CD4-positive, alpha-beta T cell treated with Interleukin-15 for 4 hours (primary cell): ENCODE measurements around the gene CYP19A1.

Experiments
- DNase-seq: peaks from one replicate; pipeline ENCODE4 v3.0.0-alpha.2; 2020; ENCODE audit warnings: low spot score

The CYP19A1 gene

DNA sequence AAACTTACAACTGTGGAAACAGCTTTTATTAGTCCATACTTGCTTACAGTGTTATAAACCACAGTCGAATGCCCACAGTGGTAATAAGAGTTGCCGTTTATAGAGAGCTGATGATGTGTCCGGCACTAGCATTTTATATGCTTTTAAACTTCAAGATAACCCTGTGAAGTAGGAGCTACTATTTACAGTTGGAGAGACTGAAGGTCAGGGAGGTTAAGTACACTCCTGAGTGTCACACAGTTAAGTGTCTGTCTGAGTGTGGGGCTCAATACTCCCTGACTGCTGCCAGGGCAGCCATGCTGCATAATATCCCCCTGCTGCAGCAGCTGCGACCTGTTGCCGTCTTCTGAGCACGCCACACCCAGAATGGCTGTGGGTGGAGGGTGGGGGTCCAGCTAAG lies 153.8 kb downstream of the CYP19A1 start:
- DNase-seq = no peak

DNA sequence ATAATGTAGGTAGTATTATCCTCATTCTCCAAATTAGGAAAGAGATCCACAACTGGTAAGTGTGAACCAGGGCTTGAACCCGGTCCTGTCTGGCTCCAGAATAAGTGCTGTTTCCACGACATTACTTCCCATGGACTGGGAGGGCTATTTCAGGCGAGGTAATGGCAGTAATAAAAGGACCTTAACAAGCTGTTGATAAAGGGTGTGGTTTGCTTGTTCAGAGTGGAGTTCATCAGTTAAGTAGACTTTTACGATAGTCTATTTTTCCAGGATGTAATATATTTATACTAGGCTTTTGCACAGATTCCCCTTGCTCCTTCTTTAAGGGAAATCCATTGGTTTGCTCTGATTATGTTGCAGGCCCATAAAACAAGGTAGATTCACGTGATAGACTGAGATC lies 155.3 kb downstream of the CYP19A1 start:
- no peak for DNase-seq

DNA sequence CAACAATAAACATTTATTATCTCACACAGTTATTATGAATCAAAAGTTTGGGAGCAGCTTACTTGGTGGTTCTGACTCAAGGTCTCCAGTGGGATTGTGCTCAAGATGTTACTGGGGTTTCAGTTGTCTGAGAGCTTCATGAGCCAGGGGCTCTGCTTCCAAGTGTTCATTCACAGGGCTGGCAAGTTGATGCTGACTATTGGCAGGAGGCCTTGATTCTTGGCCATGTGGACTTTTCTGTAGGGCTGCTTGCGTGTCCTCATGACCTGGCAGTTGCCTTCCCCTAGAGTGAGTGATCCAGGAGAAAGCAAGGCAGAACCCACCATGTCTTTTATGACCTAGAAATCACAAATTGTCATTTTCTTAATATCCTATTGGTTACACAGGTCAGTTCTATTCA lies 156.5 kb downstream of the CYP19A1 start:
- DNase-seq = no peak

DNA sequence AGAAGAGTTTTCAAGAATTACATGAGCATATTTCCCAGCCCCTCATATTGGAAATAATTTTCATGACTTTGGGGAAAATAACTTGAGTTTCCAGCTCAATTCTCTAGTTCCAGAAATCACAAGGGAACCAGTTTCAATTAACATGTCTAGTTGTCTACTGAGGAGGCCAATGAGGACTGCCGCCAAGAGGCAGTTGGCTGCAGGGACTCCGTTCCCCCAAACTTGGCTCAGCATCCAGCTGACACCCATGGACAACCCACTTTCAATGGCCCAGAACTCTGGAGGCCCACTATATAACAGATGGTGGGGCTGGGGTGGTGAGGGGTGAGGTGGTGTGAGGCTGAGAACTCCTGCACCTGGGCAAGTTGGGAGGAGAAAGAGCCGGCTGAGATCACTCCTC lies 157.2 kb downstream of the CYP19A1 start:
- DNase-seq = no peak

DNA sequence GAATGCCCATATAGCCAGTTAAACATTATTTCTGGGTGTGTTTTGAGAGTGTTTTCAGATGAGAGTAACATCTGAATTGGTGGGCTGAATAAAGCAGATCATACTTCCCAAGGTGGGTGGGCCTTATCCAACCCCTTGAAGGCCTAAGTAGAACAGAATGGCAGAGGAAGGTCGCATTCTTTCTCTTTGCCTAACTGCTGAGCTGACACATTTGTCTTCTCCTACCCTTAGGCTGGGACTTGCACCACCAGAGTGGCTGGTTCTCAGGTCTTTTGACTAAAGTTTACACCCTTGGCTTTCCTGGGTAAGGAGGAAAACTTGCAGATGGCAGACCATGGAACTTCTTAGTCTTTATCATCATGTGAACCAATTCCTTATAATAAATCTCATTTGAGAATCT lies 157.9 kb downstream of the CYP19A1 start:
- no peak for DNase-seq

DNA sequence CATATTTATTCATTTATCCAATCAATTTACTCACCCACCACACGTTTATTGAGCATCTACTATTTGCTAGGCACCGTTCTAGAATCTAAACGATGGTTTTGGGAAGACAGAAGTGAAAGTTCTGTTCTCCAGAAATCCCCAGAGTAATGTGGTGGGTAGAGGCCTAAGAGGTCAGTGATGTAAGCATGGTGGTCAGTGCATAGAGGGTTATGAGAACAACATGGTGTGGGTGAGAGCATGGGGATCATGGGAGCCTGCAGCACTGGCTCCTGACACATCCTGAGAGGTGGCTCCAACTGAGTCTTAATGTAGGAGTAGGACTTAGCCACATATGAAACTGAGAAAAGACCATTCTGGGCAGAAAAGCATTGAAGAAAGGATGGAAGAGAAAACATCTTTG lies 158.4 kb downstream of the CYP19A1 start:
- DNase-seq = no peak

DNA sequence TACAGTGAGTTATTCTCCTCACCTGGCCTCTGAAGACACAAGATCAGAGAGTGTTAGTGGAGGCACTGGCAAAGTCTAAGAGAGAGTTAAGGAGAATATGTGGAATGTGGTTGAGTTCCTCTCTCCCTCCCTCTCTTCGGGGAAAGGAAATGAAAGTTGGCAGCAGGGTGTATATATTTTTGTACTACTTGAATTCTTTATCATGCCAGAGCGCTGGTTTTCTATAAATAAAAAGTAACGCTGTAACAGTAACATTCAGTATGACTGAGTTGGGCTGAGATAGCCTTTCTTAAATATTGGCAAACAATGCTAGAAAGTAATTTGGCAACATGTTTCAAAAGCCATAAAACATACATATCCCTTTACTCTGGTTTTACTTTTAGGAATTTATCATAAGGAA lies 166.2 kb downstream of the CYP19A1 start:
- DNase-seq = no peak

DNA sequence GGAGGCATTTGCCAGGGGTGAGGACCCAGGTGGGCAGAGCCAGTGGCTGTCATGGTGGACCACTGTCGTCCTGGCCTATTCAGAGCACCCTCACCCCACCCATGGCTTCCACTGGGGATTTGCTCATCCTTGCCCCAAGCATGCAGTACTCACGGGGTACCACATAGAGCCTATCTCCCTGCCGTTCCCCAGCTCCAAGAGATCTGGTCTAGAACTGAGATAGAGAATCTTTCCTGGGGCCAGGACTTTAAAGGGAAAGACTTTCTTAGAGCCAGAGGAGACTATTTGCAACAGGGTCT lies 166.8 kb downstream of the CYP19A1 start:
- no peak for DNase-seq

DNA sequence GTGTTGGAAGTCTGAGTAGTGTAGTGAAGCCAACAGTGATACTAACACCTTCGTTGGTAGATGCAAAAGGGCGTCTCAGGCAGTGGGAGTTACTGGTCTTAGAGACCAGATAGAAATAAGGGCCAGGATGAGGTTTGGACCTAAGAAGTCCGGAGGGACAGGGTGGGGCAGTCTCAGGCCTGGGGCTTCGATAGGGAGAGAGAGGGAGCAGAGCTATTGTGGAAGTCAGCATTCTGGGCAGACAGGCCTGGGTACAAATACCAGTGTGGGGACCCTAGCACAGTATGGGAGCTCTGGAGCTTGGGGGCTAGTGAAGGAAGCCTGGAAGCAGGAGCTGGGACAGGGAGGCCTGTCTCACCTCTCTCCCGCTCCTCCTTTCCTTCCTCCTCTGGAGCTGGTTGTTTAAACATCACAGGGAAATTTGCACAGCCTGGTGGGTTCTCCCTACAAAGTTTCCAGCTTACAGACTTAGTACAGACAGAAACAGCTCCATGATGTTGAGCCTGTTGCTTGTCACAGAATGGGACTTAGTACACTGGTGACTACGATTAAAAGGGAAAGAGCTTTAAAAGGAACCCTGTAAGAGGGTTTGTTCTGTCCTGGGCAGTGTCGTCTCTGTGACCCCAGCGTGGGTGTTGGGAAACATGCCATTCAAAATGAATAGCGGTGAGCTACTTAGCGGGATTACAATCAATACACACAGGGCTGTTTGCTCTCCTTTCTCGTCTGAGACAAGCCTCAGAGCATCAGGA lies 167.3 kb downstream of the CYP19A1 start:
- DNase-seq = no peak

DNA sequence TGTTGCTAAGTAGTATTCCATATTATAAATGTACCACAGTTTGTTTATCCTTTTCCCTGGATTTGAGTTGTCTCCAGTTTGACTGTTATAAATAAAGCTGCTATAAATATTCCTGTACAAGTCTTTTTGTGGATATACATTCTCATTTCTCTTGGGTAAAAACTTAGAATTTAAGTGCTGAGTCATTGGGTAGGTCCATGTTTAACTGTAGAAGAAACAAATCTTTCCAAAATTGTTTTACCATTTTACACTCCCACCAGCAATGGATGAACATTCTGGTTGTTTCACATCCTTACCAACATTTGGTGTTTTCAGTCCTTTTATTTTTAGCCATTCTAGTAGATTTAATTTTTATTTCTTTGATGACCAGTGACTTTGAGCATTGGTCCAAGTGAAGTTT lies 169.7 kb downstream of the CYP19A1 start:
- no peak for DNase-seq

DNA sequence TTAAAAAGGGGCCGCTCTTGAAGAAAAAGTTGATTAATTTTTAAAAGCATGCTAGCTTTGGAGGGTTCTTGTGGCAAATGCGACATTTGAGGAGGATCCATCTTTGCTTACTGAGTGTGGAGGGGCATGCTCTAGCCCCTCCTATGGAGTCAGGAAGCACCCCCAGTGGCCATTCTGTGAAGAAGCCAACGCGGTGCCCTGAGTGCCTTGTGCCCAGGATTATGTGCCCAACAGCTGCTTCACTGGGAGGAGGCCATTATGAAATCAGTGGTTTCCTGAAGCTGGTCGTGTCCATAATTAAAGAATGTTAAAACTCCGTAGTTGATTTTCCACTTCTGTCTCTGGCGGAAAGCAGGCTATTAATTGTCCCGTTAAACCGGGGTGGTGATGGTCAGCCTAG lies 174.6 kb downstream of the CYP19A1 start:
- DNase-seq = no peak

DNA sequence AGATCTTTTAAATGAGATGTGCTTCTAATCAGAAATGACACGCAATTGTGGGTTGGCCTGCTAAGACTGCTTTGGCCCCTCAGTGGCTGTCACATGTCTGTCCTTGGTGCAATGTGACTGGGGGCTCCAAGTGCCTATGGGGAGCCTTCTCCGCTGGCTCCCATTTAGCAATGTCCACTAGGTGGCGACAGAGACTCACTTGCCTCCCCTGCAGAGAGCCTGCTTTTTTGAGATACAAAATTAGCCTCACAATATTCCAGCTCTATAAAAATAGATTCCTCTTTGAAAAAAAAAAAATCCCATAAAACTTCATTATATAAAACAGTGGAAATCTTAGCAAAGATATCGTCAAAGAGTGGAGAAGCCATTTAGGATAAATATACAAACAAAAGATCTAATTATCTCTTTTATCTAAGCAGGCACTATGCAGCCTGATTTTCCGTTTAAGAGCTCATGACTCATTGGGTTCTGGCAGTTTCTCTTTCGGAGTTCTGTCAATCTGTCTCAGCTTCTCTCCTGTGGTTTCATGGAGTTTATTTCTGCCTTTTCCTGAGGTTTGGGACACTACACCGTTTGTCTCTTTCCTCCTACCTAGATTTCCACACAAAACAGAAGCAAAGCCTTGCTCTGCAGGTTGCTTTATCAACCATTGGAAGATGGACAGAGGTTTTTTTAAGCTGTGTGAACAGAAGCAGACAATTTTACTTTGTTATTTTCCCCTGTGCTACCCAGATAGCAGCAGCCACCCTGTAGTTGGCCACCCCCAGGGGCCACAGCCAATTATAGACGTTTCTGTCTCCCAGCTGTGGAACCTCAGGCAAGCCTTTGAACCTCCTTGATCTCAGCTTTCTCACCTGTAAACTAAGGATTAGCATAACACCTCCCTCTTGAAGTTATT lies 175.3 kb downstream of the CYP19A1 start:
- DNase-seq = peak; percentile 57

DNA sequence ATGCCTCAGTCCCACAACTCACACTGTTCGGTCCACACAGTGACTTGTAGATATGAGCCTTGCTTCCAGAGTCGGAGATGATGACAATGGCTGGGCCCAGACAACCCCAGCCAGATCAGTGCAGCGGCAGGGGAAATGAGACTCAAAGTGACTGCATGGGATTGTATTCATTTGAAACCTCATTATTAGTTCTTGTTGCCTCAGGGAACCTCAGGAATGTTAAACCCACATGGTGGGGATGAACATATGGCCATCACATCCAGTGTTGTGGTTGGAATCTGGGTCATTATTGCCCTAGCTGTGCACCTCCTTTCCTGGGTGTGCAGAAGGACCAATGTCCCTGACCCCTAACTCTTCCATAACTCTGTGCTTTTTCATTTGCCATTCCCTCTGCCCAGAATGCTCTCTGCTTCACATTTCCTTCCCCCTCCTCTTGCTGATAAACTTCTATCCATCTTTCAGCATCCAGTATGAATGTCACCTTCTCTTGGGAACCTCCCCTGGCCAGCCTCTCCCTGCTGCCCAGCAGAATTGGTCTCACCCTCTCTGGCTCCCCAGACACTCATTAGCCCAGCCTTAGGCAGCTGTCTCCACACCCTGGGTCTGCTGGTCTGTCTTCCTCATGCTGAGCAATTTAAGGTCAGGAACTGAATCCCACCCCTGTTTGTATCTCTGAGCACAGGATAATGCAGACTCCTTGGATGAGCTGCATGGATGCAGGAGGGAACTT lies 176.7 kb downstream of the CYP19A1 start:
- DNase-seq = no peak

DNA sequence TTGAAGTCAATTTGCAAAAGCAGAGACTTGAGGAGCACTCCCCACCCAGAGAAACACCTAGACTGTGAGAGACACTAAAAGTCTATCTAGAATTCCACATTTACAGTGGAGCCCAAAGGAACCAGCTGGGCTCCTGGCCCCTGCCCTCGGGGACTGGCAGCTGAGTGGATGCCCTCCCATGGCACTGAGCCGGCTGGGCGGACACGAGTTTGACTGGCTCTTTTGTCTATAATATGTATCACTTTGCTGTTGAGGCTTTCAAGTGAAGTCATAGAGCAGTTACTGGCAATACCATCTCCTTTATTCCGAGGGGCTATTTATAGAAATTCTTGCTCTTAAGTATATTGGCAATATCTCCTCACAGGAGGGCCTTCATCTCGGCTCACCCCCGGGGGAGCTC lies 177.9 kb downstream of the CYP19A1 start:
- no peak for DNase-seq
